ENCODE measurements around the gene JPH4.

JPH4 gene

DNA sequence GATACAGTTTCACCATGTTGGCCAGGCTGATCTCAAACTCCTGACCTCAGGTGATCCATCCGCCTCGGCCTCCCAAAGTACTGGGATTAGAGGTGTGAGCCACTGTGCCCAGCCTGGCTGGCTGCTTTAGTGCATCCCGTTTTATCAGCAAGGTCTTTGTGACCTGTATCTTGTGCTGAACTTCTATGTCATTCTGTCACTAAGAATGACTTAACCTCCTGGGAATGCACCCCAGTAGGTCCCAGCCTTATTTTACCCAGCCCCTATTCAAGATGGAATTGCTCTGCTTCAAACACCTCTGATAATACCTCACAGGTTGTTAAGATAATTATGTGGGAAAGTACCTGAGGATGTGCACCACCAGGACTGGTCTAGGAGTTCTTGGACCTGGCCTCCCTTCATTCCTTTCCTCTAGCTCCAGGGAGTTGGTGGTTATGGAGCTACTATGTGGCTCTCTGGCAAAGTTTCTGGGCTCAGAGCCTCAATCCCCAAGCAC is 26.1 kb upstream of the JPH4 start:
- H3K27ac ChIP-seq, result no peak overlapping the region
- H3K9ac ChIP-seq, result no peak overlapping the region
- no peaks in the 10 kb centered on the region for H3K36me3 ChIP-seq (ENCODE audit: control insufficient read depth, insufficient read depth, low read length)

DNA sequence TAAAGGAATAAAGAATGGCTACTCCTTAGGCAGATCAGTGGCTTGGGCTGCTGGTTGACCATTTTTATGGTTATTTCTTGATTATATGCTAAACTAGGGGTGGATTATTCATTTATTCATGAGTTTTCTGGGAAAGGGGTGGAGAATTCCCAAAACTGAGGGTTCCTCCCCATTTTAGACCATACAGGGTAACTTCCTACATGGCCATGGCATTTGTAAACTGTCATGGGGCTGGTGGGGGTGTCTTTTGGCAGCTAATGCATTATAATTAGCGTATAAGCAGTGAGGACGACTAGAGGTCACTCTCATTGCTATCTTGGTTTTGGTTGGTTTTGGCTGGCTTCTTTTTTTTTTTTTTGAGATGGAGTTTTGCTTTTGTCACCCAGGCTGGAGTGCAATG is 25.6 kb upstream of the JPH4 start:
- Histone ChIP-seq H3K4me2 (ENCODE audit: low read length) (no peak overlapping the region), H3K4me1 (no peaks in the 10 kb centered on the region), H2AFZ (no peak overlapping the region), H3K4me3 (ENCODE audit: low read depth, low read length) (no peak overlapping the region), H3K27ac (no peak overlapping the region), H3K9me3 (ENCODE audit: control insufficient read depth, low read length) (no peaks in the 10 kb centered on the region), H3K36me3 (ENCODE audit: control insufficient read depth, insufficient read depth, low read length) (no peaks in the 10 kb centered on the region), H3K79me2 (no peaks in the 10 kb centered on the region), H3K9ac (no peak overlapping the region), H3K27me3 (ENCODE audit: control insufficient read depth, insufficient read depth, low read length) (no peaks in the 10 kb centered on the region)
- TF ChIP-seq, protein P1, sequence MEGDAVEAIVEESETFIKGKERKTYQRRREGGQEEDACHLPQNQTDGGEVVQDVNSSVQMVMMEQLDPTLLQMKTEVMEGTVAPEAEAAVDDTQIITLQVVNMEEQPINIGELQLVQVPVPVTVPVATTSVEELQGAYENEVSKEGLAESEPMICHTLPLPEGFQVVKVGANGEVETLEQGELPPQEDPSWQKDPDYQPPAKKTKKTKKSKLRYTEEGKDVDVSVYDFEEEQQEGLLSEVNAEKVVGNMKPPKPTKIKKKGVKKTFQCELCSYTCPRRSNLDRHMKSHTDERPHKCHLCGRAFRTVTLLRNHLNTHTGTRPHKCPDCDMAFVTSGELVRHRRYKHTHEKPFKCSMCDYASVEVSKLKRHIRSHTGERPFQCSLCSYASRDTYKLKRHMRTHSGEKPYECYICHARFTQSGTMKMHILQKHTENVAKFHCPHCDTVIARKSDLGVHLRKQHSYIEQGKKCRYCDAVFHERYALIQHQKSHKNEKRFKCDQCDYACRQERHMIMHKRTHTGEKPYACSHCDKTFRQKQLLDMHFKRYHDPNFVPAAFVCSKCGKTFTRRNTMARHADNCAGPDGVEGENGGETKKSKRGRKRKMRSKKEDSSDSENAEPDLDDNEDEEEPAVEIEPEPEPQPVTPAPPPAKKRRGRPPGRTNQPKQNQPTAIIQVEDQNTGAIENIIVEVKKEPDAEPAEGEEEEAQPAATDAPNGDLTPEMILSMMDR (IDR thresholded peaks at IDR 0.05), result no peak

More for the DNA sequence above, 26.1 kb upstream of the JPH4 start:
- Histone ChIP-seq H2AFZ (no peak overlapping the region), H3K9me3 (ENCODE audit: control insufficient read depth, low read length) (no peaks in the 10 kb centered on the region), H3K27me3 (ENCODE audit: control insufficient read depth, insufficient read depth, low read length) (no peaks in the 10 kb centered on the region), H3K4me2 (ENCODE audit: low read length) (no peak overlapping the region), H3K4me1 (no peaks in the 10 kb centered on the region), H3K4me3 (ENCODE audit: low read depth, low read length) (no peak overlapping the region), H3K79me2 (no peaks in the 10 kb centered on the region)
- TF ChIP-seq, protein P1 (IDR thresholded peaks at IDR 0.05), result no peak

DNA sequence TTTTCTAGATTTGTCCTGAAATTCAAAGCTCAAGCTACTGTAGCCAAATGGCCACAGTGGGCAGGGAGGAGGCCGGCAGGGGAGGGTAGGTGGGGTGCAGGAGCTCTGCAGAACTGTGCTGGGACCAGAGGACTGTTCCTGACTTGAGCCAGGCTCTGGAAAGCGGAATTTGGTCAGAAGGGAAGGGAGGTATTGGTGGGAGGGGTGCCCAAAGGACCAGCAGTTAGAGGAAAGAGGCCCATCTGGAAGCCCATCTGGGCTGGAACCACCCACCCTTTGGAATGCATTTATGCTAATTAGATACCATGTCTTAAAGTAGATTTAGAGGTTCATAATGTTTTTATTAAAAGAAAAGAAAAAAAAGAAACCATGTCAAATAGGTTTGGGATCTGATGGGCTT is 24.5 kb upstream of the JPH4 start:
- Histone ChIP-seq H3K4me1 (no peaks in the 10 kb centered on the region), H3K27ac (no peak overlapping the region), H3K4me2 (ENCODE audit: low read length) (no peak overlapping the region), H3K27me3 (ENCODE audit: control insufficient read depth, insufficient read depth, low read length) (no peaks in the 10 kb centered on the region), H3K9me3 (ENCODE audit: control insufficient read depth, low read length) (no peaks in the 10 kb centered on the region), H3K79me2 (no peaks in the 10 kb centered on the region), H3K9ac (no peak overlapping the region), H2AFZ (no peak overlapping the region), H3K36me3 (ENCODE audit: control insufficient read depth, insufficient read depth, low read length) (no peaks in the 10 kb centered on the region), H3K4me3 (ENCODE audit: low read depth, low read length) (no peak overlapping the region)
- TF ChIP-seq, protein P1 (IDR thresholded peaks at IDR 0.05), result no peak

DNA sequence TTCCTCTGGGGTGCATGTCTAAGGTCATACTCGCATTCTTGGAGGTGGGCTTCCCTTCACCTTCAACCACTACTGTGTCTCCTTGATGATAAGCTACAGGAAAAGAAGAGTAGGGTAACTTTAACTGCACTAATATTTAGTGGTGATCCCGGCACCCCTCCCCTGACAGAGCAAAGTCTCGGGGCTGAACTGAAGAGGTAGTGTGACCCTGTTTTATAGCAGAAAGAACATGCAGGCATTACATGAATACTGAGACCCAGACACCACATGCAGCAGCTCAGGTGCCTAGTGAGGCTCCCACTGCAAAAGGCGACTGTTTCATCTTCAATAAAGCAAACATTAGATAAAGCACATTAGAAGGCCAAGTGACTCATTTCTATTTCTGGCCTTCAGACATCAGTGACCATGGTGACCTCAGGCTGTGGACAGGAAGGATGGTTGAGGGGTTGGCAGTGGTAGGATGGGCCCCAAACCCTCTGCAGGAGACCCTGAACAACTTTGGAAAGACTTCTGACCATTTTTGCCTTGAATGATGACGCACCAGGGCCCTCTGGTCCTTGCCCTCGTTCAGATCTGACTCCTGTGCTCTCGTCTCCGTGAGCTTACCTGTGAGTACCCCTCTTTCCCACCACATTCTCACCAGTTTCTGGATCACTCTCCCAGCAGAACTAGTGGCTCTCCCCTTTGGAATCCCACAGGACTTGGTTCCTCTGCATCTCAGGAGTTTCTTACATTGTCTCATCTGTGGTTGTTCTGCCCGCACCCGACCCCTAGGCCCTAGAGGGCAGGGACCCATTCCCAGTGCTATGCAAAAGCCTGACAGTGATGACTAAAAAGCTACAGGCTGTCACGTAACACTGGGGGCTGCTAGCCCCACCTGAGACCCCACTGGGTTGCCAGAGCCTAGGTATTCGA is 23.8 kb upstream of the JPH4 start:
- TF ChIP-seq, protein P1 (IDR thresholded peaks at IDR 0.05), result no peak
- Histone ChIP-seq H3K9me3 (ENCODE audit: control insufficient read depth, low read length) (no peaks in the 10 kb centered on the region), H3K27me3 (ENCODE audit: control insufficient read depth, insufficient read depth, low read length) (no peaks in the 10 kb centered on the region), H3K4me2 (ENCODE audit: low read length) (no peak overlapping the region), H3K4me1 (no peaks in the 10 kb centered on the region), H3K79me2 (no peaks in the 10 kb centered on the region), H3K4me3 (ENCODE audit: low read depth, low read length) (no peak overlapping the region), H3K27ac (no peak overlapping the region), H3K9ac (no peak overlapping the region), H2AFZ (no peak overlapping the region), H3K36me3 (ENCODE audit: control insufficient read depth, insufficient read depth, low read length) (no peaks in the 10 kb centered on the region)

DNA sequence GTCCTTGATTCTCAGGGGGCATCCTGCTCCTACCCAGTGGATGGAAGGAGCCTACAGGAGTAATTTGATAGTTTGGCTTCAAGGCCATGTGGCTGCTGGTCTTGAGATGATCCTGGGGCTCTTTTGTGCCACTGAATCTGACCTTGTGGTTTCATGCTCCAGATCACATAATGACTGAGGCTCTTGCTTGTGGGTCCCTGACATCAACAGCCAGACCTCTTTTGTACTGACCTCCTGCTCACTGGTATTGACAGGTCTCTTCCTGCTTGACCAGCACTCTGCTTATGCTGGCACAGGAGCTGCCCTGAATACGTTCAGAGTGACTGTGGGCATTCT is 23.2 kb upstream of the JPH4 start:
- Histone ChIP-seq H3K27ac (no peak overlapping the region), H2AFZ (no peak overlapping the region), H3K4me2 (ENCODE audit: low read length) (no peak overlapping the region), H3K9me3 (ENCODE audit: control insufficient read depth, low read length) (no peaks in the 10 kb centered on the region), H3K4me1 (no peaks in the 10 kb centered on the region), H3K79me2 (no peaks in the 10 kb centered on the region), H3K4me3 (ENCODE audit: low read depth, low read length) (no peak overlapping the region), H3K36me3 (ENCODE audit: control insufficient read depth, insufficient read depth, low read length) (no peaks in the 10 kb centered on the region), H3K9ac (no peak overlapping the region), H3K27me3 (ENCODE audit: control insufficient read depth, insufficient read depth, low read length) (no peaks in the 10 kb centered on the region)
- TF ChIP-seq, protein P1 (IDR thresholded peaks at IDR 0.05), result no peak

Measured in parathyroid adenoma (tissue), 2 donors.